NCI-H1105 (cell line): ENCODE results near the gene UBR4.
"Not testable (repeated sequence)": the region's sequence is repeated elsewhere in the genome, so short reads cannot be mapped to it uniquely, and the experiment has no call there.

ENCODE experiments used
- DNase-seq: peaks from one replicate; lab custom pipeline; 2025; lab: John Stamatoyannopoulos, UW

Gene UBR4

DNA sequence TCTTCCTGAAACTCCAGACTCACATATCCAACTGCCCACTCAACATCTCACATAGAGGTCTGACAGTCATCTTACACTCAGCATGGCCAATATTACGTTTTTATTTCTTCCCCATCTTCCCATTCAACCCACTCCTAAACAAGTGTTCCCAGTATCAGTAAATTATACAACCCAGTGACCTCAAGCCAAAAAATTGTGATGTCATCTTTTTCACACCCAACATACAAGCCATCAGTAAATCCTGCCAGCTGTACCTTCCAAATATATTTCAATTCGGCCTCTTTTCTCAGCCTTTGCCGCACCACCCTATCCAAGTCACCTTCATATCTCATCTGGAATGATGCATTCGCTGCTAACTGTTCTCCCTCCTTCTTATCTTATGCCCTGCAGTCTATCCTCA, 19.6 kb downstream of the UBR4 start:
- no peak for DNase-seq

DNA sequence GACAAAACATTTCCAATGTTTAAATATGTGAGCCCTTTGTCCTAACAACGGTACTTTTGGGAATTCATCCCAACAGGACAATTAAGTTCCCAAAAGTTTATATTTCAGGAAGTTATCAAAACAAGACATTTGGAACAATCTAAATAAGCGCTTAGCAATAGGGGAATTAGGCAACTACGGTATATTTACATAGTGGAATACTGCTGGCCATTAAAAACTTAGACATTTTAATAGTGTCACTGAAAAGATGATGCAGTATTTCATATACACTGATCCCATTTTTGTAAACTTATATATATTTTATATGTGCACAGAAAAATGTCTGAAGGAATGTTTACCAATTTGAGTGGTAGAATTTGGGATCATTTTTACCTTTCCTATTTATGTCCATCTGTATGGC, 20.8 kb downstream of the UBR4 start:
- DNase-seq: no peak

DNA sequence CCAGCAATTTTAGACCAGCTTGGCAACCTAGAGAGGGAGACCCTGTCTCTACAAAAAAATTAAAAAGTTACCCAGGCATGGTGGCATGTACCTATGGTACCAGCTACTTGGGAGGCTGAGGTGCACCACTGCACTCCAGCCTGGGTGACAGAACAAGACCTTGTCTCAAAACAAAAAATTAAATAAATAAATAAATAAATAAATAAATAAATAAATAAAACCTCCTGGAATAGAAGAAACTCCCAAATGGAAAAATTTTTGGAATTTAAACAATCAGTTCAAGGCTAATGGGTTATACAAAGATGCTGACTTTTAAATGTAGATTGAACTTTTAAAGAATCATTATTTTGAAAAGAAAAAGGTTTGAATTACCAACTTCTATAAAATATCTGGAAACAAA, 22.2 kb downstream of the UBR4 start:
- DNase-seq: no peak

DNA sequence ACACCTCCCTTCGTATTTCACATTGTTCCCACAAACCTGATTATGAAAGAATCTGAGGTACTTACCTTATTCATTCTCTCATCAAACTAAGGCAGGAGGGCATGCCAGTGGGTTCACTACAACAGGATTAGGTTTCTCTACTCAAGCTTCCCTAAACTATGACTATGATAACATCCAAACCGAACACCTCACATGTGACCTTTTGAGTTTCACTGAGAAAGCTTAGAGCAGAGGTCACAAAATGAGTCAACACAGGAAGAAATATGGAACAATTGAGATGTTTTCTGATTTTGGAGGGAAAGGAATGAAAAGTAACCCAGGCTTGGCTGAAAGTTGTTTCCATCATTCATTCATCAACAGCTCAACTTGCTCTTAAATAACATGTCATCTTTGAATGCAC, 24.1 kb downstream of the UBR4 start:
- DNase-seq: no peak

DNA sequence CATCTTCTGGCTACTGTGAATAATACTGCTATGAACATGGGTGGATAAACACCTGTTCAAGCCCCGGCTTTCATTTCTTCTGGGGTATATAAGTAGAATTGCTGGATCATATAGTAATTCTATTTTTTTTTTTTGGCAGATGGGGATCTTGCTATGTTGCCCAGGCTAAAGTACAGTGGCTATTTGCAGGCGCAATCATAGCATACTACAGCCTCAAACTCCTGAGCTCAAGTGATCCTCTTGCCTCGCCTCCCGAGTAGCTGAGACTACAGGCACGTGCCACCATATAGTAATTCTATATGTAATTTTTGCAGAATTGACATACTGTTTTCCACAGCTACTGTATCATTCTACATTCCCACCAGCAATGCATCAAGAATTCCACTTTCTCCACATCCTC, 27.8 kb downstream of the UBR4 start:
- DNase-seq: no peak

DNA sequence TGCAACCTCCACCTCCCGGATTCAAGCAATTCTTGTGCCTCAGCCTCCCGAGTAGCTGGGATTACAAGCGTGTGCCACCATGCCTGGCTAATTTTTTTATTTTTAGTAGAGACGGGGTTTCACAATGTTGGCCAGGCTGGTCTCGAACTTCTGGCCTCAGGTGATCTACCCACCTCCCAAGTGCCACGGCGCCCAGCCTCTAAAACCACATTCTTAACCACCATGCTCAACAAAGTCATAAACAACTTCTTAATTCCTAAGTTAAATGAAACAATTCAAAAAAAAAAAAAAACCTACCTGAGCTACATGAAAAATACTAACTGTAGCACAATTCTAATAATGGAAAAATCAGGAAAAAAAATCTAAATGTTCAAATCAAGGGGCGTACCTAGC, 29.8 kb downstream of the UBR4 start:
- not testable (repeated sequence) for DNase-seq

DNA sequence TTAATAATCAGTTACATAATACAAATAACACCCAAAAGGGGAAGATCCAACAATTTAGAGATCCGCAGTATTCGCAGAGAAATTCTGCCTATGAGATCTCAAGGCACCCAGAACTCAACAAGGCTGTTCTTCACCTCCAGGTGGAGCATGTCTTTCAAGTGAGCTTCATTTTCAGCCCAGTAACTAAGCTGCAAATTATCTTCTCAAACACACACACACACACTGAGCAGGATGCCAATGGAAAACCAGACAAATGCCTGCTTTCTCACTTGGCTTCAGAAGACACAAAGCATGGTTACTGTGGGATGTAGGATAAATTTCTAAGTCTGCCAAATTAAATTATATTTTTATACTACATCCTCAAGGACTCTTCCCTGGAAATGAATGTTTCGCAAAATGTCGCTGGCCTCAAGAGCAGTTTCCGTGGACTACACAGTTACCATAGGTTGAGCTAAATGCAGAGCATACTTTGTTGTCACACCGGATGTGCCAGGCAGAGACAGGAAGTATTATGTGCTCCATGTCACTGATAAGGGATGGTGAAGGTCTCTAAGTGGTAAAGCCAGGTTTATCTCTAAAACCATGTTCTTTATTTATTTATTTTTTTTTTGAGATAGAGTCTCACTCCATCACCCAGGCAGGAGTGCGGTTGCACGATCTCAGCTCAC, 30.3 kb downstream of the UBR4 start:
- DNase-seq: no peak

DNA sequence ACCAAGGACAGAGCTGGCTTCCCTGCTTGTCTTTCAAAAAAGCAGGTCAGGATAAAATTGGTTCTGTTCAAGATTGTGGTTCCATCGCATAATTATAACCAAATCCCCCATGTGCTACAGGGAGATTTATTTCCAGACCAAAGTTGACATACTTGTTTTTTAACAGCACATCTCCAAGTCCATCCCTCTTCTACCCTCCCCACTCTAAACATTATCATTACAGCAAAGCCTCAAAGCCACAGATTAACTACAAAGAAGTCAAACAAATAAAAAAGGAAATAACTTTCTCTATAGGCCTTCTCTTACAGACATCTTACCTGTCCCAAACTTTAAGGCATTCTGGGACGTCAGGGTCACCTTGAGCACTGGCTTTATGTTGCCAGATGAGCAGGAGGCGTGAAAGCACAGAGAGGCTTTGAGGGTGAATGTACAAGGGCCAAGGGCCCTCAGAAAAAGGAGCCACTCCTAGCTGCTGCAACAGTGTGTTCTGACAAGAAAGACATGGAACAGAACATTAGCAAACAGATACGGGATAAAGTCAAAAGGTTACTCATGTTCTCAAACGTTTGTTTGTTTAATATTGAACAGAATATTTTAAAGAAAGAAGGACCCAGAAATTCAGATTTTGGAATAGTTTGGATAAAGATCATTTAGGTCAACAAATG, 31.2 kb downstream of the UBR4 start:
- no peak for DNase-seq

DNA sequence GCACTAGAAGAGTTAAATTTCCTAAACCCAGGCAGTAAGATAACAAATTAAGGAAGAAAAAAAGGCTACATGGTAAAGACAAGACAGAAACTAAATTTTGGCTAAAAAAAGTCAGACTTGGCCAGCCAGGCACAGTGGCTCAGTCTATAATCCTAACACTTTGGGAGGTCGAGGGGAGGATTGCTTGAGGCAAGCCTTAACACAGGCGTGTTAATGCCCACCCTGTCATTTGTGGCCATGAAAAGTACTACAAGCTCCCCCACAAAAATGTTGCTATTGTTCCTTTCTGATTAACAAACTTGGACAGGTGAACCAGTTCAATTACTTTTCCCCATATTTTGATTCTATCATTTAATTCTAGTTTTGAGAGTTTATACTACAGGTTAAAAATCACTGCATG, 32.3 kb downstream of the UBR4 start:
- no peak for DNase-seq

DNA sequence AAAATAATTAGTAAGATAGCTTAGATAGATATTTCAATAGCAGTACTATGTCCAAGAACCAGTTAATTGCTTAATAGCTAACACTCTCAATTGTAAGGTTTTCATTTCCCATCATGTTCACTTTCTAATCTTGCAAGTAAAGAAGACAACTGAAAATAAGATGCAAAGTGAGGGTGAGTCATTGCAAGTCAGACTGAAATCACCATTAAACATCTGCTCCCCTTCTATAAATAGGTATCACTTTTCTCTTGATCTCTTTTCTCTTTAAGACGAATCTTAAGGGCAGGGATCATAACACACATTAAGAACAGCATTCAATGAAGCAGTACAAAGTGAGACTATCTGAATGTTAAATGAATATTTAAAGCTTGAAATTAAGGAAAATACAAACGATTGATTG, 40.4 kb downstream of the UBR4 start:
- DNase-seq: no peak

DNA sequence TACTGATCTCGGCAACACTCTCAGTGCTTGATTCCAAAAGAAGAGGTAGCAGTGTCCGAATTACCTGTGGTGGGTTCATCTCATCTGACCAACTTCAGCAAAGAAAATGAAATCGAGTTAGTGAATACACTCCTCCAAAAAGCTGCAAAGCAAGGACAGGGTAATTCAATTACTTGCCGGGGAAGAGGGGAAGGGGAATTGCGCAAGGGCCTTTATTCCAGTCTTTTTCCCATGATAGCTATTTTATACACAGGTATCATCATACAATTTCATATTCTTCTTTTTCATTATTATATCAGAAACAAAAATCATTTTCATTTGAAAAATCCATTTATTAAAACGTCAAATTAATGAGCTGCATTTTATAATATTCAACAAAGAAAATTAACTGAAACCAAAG, 42.9 kb downstream of the UBR4 start:
- no peak for DNase-seq

DNA sequence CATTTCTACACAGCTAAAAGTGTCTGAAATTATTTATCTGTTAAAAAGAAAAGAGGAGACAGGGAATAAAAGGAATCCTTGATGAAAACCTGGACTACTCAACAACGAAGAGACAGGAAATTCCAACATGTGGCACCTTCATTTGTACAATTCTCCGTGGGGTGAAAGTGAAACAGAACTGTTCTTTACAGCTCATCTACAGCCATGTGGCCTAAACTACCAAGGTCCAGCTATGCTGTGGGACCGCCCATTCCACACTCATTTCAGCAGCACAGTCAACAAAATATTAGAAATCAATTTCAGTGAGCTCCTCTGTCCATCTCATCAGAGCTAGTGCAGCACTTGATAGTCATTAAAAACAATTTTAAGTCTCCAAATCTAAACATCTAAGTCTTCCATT, 44.0 kb downstream of the UBR4 start:
- DNase-seq: no peak

DNA sequence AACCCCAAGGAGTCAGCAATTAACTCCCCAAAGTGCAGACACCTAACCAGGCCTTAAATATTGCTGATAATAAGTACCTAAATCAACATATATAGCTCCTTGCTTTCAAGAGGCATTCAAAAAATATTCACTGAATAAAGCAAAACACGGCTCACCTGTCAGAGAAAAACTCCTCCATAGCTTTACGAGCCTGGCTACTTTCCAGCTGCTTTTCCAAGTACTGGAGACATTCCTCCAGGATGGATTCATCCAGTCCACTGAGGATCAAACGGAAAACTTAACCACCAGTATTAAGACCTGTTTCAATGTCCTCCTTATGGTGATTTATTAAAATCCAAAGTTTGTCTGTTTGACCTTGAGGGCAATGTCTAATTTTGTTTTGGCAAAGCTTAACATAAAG, 44.6 kb downstream of the UBR4 start:
- no peak for DNase-seq

DNA sequence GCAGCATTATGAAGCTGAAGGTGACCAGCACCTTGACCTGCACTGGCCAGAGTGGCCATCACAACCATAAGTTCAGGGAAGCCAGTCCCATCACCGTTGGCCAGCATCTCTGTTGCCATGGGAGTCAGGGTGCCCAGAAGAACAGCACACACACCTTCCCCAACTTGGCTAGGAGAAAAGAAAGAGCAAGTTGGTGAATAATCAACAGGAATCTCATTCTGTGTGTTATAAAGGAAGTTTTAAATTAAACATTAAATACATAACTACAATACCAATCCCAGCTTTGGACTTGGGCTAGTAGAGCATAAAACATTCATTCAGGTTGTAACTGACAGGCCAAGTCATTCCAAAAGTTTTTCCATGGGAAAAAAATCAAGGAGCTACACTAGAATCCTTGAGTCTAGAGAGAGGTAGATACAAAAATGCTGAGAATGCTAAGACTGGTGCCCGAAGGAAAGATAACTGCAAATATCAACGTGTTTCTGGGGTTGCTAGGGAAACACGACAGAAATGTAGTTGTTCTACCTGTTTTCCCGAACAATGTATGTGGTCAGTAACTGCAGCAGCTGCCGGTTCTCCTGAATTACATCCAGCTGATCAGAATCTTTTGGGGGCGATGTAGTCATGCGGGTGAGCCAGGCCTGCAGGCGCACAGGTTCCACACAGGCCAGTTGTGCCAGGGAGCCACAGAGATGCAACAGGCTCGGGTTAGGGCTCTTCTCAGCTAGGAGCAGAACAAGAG, 45.6 kb downstream of the UBR4 start:
- no peak for DNase-seq

DNA sequence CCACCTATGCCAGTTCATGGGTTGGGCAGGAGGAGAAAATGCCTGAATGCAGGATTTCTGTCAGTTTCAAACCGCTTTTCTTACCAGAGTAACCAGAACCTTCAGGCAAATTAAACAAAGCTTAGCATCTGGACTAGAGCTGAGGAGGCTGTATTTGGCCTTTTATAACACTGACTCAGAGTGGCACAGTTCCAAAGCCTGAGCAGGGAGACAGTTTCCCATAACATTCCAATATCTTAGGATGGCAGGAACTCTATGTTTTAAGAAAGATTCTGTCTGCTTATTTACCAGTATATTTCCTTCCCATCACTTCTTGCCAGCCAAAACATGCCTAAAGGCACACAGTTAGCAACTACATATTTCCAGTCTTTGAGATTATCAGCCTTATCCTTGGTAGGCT, 46.8 kb downstream of the UBR4 start:
- DNase-seq: no peak

DNA sequence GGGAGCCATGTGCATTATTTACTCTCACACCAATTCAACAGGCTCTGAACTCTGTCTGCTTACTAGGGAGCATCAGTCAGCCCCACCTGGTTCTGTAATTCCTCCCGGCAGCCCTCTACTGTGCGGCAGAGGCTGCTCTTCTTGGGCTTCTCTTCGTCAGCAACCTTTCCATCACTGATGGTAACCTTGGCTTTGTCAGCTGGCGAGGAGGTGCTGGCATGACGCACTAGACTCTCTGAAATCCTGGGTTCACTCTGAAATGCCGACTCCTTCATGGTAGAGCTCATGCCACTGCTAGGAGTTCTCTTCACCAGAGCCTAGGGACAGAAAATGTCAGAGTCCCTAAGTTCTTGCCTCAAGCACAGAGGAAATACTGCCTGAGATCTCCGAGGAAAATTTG, 49.2 kb downstream of the UBR4 start:
- no peak for DNase-seq

DNA sequence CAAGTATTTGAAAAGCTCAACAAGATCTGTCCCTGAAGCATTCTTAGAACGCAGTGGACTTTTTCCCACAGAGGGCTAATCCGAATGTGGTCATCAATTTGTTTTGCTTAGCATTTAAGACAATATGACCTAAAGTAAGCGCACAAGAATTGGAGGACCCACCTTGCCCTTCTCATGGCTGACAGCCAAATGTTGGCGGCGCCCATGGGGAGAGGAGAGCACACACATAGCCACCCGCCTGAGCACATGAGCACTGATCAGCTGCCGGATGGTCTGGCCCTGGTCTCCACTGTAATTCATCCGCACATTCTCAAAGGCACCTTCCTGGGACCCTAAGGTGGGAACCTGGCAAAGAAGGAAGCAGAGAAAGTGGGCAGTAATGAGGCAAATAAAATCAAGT, 52.4 kb downstream of the UBR4 start:
- no peak for DNase-seq

DNA sequence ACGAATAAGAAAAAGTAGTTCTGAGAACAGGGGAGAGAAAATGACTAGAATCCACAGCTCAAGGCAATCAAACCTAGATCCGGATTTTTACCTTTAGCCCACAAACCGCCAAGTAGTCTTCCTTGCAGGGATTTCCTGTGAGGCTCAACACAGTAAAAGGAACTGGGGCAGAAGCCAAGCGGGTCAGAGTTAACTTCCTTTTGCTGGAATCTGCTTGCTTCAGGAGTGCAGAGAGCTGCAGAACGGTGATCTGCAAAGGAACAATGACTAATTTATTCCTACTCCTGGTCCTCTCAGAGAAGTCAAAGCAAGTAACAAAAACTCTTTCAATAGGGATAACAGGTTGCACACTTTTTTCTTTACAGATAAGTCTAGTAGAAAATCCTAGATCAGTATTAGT, 53.4 kb downstream of the UBR4 start:
- no peak for DNase-seq

DNA sequence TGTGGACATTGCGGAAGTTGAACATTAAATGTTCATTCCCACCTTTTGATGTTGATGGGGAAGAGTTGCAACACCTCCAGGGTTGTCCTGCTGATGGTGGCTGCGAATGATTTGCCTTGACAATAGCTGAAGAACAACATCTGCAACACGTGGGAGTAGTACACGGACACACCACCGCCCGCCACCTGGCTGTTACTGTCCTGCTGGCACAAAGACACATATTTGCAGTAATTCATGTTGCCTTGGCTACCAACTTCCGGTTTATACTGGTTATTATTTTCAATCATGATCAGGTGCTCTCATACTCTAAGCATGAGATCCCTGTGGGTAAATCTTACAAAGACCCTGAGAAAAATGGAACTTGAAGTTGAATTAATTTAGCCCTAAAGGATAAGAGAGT, 55.2 kb downstream of the UBR4 start:
- no peak for DNase-seq

DNA sequence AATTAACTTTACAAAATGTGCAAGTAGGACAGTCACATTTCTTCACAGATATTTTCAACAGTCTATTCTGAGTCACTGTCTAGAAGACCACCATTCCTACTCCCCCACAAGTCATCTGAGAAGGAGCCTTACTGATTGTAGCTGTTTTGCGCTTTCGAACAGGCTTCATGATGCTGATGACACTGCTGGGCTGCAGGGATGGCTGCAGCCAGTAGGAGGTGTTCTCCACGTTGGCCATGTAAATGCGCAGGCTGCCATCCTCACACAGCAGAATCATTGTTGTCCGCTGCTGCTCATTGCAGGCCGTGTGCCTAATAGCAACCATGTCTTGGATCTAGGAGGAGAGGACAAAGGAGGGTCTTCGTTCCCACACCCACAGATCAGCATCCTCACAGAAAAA, 56.9 kb downstream of the UBR4 start:
- DNase-seq: no peak

DNA sequence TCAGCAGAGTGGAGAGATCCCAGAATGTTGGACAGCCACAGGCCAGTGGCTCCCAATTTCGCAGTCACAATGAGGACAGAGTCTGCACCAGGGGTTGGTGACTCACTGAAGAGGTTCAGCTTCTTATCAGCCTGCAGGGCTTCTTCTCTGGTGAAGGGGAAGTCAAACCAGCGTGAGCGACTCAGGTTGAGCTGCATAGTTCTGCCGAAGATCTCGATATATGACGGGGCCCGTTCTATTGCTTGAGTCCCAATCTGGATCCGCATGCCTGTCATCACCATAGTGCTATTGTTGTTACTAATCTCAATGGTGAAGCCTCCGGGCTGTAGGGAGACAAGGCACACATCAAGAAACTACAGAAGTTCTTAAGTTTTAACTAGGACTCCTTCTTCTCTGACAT, 58.5 kb downstream of the UBR4 start:
- no peak for DNase-seq

DNA sequence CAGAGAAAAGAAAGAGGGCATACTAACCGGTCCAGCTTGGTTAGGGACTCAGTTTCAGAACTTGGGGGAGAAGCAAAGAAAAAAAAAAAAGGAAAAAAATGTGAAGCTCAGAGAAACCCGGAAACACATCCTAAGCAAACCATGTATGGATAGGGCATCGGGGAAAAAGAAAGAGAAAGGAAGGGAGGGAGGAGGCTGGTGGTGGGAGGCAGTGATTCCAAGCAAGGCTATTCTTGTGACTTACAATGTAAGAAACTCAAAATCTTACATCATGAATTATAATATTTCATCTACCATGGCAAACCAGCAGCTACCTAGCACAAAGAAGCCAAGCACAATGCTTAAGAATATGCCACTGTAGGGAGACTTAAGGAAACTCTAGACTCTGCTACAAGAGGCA, 60.3 kb downstream of the UBR4 start:
- DNase-seq: no peak

DNA sequence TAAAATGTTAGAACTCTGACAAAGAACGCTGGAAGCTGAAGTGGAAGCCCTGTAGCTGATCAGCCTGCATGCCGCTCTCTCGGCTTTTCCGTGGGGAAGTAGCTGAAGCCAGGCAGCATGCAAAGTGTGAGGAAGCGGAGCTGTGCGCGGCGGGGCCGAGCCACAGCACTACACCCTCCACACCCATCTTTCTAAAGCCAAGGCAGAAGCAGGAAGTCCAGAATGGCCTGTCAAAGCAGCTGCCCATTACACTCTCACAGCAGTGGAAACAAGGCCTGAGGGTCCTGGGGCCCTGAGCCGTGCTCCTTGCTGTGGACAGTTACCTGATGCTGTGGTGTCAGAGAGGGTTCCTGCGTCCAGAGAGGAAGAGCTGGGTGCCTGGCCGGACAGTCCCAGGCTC, 69.6 kb downstream of the UBR4 start:
- DNase-seq: no peak

DNA sequence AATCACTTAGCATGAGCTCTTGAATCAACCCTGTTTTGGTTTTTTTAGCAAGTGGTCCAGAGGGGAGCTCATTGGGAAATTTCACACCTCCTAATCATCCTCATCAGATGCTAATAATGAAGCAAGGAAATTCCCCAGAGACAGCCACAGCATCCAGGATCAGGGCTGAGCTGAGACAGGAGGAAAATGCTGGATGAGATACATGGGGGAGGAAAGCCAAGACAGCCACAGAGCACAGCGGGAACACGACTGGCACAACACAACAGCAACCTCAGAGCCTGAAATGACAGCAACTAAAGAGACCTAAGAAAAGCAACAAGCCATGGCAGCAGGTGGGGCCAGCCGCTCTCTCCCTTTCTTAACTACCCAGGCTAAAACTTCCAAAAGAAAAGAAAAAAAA, 70.4 kb downstream of the UBR4 start:
- no peak for DNase-seq
